ENCODE results near the gene MKRN2.
"Not testable (repeated sequence)": the region's sequence is repeated elsewhere in the genome, so short reads cannot be mapped to it uniquely, and the experiment has no call there.

MKRN2 gene, protein sequence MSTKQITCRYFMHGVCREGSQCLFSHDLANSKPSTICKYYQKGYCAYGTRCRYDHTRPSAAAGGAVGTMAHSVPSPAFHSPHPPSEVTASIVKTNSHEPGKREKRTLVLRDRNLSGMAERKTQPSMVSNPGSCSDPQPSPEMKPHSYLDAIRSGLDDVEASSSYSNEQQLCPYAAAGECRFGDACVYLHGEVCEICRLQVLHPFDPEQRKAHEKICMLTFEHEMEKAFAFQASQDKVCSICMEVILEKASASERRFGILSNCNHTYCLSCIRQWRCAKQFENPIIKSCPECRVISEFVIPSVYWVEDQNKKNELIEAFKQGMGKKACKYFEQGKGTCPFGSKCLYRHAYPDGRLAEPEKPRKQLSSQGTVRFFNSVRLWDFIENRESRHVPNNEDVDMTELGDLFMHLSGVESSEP

DNA sequence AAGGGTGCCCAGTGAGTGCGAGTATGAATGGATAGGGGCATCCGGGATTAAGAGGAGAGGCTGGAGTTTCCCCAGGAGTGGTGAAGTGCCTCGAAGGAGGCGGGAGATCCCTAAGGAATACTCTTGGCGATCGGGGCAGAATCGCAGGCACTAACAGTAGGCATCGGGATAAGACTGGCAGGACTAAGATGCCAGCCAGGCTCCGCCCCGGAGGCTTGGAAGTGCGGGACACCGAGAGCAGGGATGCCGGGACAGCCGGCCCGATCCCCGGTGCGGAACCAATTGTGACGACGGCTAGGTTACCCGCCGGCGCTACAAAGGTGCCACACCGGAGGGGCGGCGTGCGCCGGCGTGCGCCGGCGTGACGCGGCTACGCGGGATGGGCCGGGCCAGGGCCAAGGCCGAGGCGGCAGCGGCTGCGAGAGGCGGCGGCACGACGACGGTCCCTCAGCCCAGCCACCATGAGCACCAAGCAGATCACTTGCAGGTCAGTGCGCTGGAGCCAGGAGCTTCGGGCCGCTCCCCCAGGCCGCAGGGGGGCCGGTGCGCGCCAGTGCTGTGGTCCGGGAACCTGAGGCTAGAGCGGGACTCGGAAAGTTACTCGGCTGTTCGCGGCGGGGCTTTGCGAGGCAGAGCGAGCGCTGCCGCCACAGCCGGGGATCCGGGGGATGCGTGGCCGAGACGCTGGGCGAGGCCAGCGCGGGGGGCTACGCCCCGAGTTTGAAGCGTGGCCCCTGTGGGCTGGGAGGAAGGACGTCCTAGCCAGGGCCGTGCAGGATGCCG lies at the start of gene MKRN2:
MKRN2 (plus strand) TSS at position 398 of the 783 bp plus-strand sequence; CDS start at position 462, 64 bp downstream.
- DNase-seq = peak; percentile 86

DNA sequence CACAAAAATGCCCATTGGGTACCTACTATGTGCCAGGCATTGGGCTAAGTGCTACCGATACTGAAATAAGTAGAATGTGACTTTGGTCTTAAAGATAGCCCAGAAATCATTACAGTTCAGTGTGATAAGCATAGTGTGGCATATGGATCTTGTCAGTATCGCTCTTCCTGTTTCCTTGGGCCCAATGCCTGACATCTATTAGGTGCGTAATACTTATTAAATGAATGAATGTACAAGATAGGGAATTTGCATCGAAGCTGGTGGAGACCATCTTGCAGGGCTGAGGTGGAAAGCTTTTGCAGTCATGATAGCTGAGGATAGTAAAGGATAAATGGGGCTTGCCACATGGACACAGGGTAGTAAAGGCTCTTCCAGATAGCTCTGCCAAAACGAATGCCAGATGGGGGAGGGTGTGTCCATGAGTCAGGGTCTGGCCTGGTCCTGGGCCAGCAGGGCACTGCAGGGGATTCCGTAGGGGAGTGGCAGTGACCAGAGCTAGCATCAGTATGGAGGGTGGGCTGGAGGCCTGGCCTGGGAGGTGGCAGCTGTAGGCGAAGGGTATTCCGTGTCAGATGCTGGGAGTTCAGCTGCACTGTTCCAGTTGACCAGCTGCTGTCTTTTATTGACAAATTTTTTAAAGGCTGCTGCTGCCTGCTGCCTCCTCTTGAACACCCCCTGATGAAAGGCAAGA lies 49.2 kb upstream of the MKRN2 start:
- DNase-seq = no peak

DNA sequence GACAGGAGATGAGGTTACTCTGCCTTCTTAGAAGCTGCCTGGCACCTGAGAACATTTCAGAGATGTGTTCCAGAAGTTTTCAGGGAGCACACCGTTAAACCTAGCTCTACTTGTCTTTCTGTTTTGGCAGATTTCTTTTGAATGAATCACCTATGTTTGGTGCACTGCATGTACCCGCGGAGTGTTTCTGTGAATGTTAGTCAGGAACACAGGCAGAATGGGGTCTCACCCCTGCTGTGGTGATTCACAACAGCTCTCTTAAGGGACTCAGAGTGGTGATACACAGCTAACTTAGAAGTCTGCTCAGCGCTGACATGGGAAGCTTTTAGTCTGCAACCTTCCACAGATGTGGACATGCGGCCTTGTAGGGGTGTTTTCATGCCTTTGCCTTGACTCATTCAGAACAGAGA lies 48.6 kb upstream of the MKRN2 start:
- no peak for DNase-seq

DNA sequence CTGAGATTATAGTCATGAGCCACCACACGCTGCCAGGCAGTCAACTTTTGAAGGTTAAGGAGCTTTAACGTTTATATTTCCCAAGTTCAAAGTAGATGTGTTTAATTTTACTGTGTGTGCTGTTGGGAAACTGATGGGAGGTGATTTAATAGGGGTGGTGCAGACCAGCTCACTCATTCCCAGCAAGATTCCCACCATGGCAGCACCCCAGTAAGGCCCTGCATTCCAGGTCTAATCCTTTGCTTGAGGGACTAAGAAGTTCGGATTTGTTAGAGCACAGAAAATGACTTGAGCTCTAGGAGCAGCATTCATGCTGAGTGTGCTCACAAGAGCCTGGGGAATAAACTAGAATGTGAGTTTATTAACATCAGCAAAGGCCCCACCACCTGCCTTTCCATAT lies 47.4 kb upstream of the MKRN2 start:
- no peak for DNase-seq

DNA sequence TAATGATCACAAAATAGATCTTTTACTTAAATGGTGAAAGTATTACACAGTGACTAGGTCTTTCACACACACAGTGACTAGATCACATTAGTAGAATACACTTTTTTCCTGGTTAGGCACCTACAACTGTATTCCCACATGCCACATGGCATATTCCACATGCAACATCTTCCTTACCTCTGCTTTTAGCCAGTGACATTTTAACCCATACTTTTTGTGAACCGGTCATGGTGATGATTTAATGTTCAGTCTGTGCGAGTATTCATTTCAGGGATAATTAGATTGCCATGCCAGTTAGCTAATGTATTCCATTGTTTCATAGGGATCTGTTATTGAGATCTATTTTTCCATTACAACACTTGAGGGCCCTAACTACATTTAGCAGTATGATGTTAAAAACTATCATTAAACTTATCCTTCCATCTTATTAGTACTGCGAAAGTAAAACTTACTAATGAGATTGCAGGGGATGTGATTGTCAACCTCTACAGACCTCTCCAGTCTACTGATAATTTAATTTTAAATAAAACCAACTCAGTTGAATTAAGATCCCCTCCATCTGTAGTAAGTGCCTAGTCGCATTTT lies 44.3 kb upstream of the MKRN2 start:
- no peak for DNase-seq

DNA sequence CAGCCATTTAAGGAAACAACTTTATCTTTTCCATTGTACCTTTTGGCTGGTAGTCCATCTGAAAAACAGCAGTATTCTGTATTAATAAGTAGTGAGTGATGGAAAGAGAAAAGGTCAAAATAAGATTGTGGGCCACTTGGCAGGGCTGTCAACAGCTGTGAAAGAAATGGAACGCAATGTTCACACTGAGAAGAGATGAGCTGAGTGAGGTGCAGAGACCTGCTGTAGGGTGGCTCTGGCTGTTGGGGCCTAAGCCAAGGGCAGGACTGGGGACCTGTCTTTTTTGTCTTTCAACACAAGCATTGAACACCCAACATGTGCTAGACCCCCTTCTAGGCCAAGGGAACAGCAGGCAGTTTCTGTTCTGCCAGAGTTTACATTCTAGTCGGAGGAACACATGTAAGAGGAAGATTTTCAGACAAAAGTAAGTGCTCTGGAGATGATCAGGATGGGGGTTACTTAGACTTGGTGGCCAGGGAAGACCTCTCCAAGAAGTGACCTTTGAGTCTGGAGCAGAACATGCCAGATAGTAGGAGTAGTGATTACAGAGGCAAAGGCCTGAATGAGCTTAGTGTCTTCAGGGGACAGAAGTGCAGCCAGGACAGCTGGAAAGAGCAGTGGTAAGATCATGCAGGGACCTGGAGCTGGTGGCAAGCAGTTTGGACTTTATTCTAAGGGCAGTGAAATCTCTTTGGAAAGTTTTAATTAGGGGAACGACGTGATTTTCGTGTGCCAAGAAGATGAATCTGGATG lies 43.0 kb upstream of the MKRN2 start:
- no peak for DNase-seq

DNA sequence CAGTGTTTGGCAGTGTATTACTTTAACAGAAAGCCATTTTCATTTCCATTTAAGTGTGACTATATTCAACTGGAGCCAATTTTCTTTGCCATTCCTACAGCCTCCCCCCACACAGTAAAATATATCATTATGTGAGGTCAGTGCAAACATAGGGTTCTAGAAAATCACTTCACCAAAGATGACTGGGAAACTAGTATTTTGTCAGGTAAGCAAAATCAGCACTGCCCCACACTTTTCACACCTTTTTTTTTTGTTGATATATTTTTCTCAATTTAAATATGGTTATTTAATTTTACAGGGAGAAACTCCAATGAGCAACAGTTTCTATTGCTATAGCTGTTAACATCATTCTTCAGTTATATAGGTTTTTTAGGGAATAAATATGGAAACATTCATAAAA lies 41.3 kb upstream of the MKRN2 start:
- DNase-seq = no peak

DNA sequence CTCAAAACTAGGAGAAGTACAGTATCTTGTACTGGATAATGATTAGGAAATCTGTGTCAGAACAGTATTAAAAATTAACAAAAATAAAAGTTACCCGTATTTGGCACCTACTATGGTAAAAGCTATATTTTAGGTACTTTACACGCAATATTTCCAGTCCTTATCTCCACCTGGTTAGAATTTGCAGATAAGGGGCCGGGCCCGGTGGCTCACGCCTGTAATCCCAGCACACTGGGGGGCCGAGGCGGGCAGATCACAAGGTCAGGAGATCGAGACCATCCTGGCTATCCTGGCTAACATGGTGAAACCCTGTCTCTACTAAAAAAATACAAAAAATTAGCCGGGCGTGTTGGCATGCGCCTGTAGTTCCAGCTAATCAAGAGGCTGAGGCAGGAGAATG lies 40.0 kb upstream of the MKRN2 start:
- no peak for DNase-seq

DNA sequence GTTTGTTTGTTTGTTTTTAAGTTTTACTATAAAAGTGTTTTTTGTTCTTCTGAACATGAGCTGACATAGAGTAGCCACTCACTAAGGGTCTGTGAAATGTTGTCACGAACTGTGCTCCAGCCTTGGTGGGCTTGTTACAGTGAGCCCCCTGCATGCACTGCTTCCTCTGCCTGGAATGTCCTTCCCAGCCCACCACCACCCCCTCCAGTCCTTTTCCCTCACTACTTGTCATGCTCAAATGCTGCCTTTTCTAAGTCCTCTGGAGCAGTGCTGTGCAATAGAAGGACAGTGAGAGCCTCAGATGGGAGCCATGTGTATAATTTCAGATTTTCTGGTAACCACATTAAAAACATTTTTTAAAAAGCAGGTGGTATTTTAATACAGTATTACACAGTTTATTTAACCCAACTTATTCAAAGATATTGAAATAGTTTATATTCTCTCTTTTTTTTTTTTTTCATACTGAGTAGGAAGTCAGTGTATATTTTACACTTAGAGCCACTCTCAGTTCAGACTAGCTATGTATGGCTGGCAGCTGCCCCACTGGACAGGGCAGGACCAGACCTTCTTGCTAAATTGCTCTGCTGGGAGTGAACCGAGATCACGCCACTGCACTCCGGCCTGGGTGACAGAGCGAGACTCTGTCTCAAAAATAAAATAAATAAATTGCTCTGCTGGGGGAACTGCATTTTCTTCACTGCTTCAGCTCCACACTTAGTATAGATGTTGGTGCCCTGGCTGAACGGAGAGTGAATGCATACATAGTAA lies 38.4 kb upstream of the MKRN2 start:
- no peak for DNase-seq

DNA sequence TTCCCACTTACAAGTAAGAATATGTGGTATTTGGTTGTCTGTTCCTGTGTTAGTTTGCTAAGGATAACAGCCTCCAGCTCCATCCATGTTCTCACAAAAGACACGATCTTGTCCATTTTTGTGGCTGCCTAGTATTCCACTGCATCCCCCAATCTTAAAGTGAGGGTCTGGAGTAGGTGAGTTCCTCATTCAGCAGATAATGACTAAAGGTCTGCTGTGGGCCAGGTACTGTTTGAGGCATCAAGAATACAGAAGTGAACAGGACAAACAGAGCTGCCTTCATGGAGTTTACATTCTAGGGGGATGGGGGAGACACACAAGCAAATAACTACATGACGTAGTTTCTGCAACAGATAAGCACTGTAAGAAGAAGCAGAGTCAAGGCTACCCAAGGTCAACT lies 35.9 kb upstream of the MKRN2 start:
- DNase-seq = no peak

DNA sequence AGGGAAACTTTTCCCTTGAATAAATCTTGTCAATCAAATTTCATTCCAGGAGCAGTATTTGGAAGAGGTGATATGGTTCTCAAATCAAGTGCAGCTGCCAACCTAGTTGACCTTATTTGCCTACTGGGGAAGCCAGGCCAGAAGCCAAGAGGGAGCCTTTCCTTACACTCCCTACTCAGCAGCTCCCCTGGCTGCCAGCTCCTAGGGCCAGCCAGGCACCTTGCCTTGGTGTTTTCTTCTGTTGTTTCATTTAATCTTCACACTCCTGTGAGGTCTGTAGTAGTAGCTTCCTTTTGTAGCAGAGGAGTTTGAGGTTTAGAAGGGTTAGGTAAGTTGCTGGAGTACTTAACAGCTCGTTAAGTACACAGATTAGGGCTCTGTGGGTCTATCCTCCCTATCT lies 34.2 kb upstream of the MKRN2 start:
- no peak for DNase-seq

DNA sequence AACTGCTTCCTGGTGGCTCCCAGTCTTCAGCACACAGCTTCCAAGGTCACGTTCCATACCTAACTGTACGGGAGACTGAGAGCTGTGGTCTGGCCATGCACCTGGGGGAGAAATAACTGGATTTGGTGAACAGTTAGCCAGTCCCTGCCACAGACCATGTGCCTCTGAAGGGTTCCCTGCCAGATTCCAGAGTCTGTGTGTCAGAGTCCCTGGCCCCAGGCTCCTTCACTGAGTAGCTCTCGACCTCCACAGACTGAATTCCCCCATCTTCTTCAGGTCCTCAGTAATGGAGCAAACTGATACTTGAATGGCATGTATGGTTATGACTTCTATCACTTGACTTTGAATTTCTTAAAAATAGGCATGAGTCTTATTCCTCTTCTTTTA lies 29.1 kb upstream of the MKRN2 start:
- DNase-seq = no peak

DNA sequence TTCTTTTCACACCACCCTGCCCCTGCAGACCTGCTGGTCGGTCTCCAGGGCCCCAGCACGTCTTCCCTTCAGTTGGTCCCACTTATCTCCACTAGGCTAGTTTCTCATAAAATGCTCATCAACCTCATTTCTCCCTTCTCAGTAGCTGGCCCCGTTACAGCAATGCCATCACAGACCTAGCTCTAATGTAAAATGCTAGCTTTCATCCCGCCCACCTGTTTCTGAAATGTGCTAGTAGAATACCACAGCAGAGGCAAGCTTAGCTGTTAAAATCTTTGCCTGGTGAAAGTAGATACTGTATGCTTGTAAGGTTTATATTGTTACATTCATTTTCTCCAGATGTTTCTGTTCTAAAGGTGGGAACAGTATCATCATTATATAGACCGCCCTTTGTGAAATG lies 24.7 kb upstream of the MKRN2 start:
- no peak for DNase-seq

DNA sequence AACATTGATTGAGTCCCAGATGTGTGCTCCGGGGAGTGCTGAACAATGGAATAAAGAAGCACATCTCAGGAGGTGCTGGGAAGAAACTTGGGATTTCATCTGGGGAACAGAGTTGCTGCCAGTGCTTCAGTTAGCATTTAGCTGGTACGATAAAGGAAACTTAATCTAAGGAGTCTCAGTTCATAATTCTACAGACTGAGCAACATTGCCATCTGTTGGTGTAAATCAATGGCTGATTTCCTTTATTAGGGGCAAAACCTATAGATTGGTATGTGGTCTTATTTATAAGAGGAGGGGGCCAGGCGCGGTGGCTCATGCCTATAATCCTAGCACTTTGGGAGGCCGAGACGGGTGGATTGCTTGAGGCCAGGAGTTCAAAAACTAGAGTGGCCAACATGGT lies 20.5 kb upstream of the MKRN2 start:
- no peak for DNase-seq

DNA sequence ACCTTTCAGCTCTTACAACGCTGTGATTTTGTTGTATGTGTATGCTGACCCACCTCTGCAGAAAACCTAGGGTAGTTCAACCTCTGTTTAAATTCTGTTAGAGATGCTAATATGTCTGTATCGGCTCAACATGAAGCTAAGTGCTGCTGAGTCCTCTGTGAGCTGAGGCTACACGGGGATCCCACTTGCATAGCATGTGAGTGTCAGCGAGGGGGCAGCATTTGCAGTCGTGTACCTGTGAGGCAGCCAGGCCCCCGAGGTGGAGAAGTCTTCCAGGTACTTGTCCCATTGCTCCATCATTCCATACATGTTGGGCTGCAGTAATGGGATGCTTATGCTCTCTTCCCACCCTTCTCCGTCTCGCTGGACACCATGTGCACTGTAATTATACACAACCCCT lies 15.3 kb upstream of the MKRN2 start:
- DNase-seq = peak; percentile 18

DNA sequence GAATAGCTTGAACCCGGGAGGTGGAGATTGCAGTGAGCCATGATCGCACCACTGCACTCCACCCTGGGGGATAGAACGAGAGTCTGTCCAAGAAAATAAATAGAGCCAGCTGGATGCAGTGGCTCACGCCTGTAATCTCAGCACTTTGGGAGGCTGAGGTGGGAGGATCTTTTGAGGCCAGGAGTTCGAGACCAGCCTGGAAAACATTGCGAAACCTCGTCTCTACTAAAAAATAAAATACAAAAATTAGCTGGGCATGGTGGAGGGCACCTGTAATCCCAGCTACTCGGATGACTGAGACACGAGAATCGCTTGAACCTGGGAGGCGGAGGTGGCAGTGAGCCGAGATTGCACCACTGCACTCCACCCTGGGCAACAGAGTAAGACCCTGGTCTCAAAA lies 13.4 kb upstream of the MKRN2 start:
- DNase-seq = not testable (repeated sequence)

DNA sequence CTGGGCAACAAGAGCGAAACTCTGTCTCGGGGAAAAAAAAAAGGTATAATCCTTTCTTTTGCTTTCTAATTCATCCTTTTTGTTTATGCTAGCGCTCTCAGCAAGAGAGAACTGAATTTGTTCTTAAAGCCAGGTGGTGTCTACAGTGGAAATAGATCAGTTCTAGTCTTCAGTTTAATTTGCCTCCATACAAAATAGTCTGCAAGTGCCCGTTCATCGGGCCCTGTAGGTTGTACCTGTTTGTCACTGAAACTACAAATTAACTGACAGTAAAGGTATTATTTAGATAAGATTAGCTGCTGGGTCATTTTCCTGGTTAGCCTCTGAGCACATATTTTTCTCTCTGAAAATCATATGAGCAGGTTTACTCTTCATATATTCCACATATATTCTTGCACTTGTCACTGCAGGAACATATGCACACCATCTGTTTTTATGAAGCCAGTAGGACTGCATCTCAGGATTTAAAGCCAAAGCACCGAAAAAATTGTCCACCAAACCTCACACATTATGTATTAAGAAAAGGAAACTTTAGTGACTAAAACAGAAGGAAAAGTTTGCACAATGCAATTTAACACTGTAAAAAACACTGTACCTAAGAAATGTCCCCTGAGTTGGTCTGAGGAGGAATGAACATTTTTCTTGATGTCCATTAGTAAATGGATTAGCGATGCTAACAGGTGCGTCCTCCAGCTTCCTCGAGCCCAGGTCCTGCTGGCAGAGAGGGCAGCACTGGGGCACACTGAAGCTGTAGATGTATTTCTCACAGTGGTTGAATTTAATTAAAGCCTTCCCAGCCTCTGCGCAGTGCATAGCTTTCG lies 12.0 kb upstream of the MKRN2 start:
- no peak for DNase-seq

DNA sequence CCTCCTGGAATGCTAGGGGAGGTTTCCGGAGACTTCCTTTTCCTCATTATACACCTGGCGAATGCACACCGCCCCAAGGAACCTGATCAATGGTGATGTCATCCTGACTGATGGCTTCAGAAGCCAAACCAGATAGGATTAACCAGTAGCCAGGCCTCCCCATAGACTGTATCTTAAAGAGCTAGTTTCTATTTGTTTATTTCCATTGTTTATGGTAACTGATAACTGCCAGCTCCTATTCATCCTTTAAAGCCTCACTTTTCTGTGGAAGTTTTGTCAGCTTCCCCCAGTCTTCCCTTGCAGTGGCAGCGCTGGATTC lies 11.5 kb upstream of the MKRN2 start, which contains the start of gene MKRN2OS:
MKRN2OS (minus strand) TSS at position 27 of the 319 bp plus-strand sequence. CDS start 35 bp downstream, outside the sequence.
- DNase-seq = no peak

DNA sequence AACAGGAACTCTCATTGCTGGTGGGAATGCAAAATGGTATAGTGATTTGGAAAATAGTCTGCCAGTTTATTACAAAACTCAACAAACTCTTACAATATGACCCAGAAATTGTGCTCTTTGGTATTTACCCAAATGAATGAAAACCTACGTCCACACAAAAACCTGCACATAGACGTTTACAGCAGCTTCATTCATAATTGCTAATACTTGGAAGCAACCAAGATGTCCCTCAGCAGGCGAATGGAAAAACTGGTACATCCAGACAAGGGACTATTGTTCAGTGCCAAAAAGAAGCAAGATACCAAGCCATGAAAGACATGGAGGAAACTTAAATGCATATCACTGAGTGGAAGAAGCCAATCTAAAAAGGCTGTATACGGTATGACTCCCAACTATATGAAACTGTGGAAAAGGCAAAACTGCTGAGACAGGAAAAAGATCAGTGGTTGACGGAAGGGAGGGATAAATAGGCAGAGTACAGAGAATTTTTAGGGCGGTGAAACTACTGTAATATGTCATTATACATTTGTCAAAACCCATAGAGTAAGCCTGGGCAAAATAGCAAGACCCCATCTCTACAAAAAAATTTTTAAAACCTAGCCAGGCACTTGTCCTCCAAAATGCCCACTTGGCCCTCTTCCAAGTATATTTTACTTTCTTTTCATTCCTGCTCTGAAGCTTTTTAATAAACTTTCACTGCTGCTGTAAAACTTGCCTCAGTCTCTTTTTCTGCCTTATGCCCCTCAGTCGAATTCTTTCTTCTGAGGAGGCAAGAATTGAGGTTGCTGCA lies 6.7 kb upstream of the MKRN2 start:
- no peak for DNase-seq

DNA sequence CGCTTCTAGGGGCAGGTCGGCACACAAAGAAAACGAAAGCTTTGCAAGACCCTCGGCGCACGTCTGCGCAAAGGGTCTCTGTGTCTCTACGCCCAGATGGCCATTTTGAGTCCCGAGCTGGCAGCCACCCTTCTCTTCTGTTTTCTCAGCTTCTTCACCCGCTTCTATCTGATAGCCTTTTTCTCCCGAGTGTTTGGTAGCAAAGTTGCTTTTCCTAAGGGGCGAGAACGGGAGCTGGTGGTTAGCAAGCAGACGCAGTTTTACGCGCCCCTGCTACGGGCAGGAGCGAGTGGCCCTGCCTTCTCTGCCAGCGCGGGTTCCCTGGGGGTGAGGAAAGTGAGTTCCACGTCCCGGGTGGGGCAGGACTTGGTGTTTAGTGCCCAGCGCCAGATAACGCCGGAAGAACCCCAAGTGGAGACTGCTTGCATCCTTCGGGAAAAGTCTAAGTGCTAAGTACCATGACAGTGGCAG lies 2.9 kb upstream of the MKRN2 start:
- DNase-seq = peak; percentile 6

All from CD4-positive, alpha-beta T cell treated with Interleukin-6 for 4 hours (primary cell).